Transverse colon (tissue), 4 donors: Measurements from ENCODE around the gene RRP12.

ENCODE experiments used
- CTCF ChIP-seq, 5 experiments: fragments of 200-600 bp in 3 of 5; fragments of 450-650 bp in 2 of 5; sonication (generic) in 3 of 5; IDR thresholded peaks; 1 replicate in 2 of 5; 2 replicates in 3 of 5; pipeline ENCODE4 v1.5.1; 2016 to 2017; ENCODE audit warnings: antibody characterized with exemption in 5 of 5, inconsistent platforms in 3 of 5, mild to moderate bottlenecking in 2 of 5, moderate library complexity in 1 of 5
- EP300 ChIP-seq: sonication (generic); formaldehyde crosslinking; IDR thresholded peaks from one replicate; pipeline ENCODE4 v1.6.1; 2017; ENCODE audit warnings: antibody characterized with exemption, low read depth
- POLR2AphosphoS5 ChIP-seq, 3 donors: sonication (generic); formaldehyde crosslinking; IDR thresholded peaks; one replicate each; pipeline ENCODE4 v1.6.1; 2016; ENCODE audit warnings: antibody characterized with exemption in 3 of 3

DNA sequence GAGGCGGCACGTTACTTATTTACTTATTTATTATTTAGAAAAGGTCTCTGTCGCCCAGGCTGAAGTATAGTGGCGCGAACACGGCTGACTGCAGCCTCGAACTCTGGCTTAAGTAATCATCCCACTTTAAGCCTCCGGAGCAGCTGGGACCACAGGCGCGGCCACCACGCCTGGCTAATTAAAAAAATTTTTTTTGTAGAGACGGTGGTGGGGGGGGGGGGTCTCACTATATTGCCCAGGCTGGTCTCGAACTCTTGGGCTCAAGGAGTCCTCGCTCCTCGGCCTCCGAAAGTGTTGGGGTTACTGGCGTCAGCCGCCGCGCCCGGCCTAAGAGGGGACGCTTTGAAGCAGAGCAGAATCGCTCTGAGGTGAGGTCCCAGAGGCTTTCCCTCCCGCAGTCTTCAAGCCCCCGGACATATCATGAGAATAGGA is 65.9 kb downstream of the RRP12 start:
- TF ChIP-seq CTCF (IDR thresholded peaks at IDR 0.05), result no peak
- no peak for TF ChIP-seq EP300
- TF ChIP-seq POLR2AphosphoS5 (IDR thresholded peaks at IDR 0.05), result no peak
